IPS DF 6.9 (cell line): ENCODE data around the gene DISP2.

Source experiments
- DNase-seq: peaks from one replicate; pipeline ENCODE4 v3.0.0-alpha.2; 2013; ENCODE audit warnings: low read depth, low spot score
- H3K27ac ChIP-seq: one replicate; pipeline ENCODE4 v1.5.1; 2013; ENCODE audit warnings: low read length, control low read depth
- H3K27me3 ChIP-seq: 2 replicates; pipeline ENCODE4 v1.6.1; 2013; ENCODE audit warnings: mild to moderate bottlenecking, low read length; ENCODE audit not compliant: control insufficient read depth, insufficient read depth
- H3K36me3 ChIP-seq: 2 replicates; pipeline ENCODE4 v1.6.1; 2013; ENCODE audit warnings: low read length; ENCODE audit not compliant: control insufficient read depth, insufficient read depth
- H3K4me1 ChIP-seq: 2 replicates; pipeline ENCODE4 v1.6.1; 2013; ENCODE audit warnings: low read length; ENCODE audit not compliant: control insufficient read depth, insufficient read depth
- H3K4me3 ChIP-seq: 2 replicates; pipeline ENCODE4 v1.5.1; 2013; ENCODE audit warnings: mild to moderate bottlenecking, low read length
- H3K9me3 ChIP-seq: 2 replicates; pipeline ENCODE4 v1.6.1; 2013; ENCODE audit warnings: low read length, inconsistent platforms; ENCODE audit not compliant: control insufficient read depth, insufficient read depth
- WGBS: extraction: QIAGEN DNeasy Blood & Tissue Kit; methylation state at CpG from one replicate; pipeline ENCODE4 v1.1.7; 2013; ENCODE audit warnings: mixed read lengths, missing lambda C conversion rate; ENCODE audit not compliant: insufficient read length, insufficient coverage; 5-methylcytosine and 5-hydroxymethylcytosine counted together

The DISP2 gene

GRCh38 chr15:40357723-40358470, at the start of gene DISP2:
TSS of gene DISP2 (plus strand) at chr15:40358219. CDS start at chr15:40358322, 103 bp downstream.
- Histone ChIP-seq H3K27ac (no peak within 1 kb of the TSS), H3K4me3 (peak within 1 kb of the TSS; percentile 44; the same call in 1 of the 2 replicates), H3K4me1 (peaks cover 15% of the 10 kb centered on the region), H3K9me3 (no peaks in the 10 kb centered on the region), H3K27me3 (peaks cover 2% of the 10 kb centered on the region; the same call in 1 of the 2 replicates), H3K36me3 (no peaks in the 10 kb centered on the region)
- DNase-seq = no peak
- WGBS = no CpG with 5 or more reads among the region's 82 CpGs

GRCh38 chr15:40309344-40309862, 48.6 kb upstream of the DISP2 start:
- Histone ChIP-seq H3K4me3 (no peak overlapping the region), H3K9me3 (no peaks in the 10 kb centered on the region), H3K27me3 (no peaks in the 10 kb centered on the region), H3K27ac (no peak overlapping the region), H3K4me1 (peaks cover 18% of the 10 kb centered on the region), H3K36me3 (no peaks in the 10 kb centered on the region)
- no CpG with 5 or more reads among the region's 8 CpGs for WGBS
- DNase-seq = no peak

- Histone ChIP-seq H3K4me1 (peaks cover 18% of the 10 kb centered on the region), H3K36me3 (no peaks in the 10 kb centered on the region), H3K4me3 (no peak overlapping the region), H3K9me3 (no peaks in the 10 kb centered on the region), H3K27ac (no peak overlapping the region), H3K27me3 (no peaks in the 10 kb centered on the region)
- DNase-seq = peak; percentile 58
- WGBS = no CpG with 5 or more reads among the region's 4 CpGs
These were observed 47.7 kb upstream of the DISP2 start for GRCh38 chr15:40310001-40310959.

GRCh38 chr15:40310993-40311392, 47.0 kb upstream of the DISP2 start:
- Histone ChIP-seq H3K36me3 (no peaks in the 10 kb centered on the region), H3K4me3 (no peak overlapping the region), H3K27ac (no peak overlapping the region), H3K4me1 (peaks cover 18% of the 10 kb centered on the region), H3K9me3 (no peaks in the 10 kb centered on the region), H3K27me3 (no peaks in the 10 kb centered on the region)
- no peak for DNase-seq
- no CpG with 5 or more reads among the region's 3 CpGs for WGBS

- Histone ChIP-seq H3K4me3 (no peak overlapping the region), H3K4me1 (peaks cover 10% of the 10 kb centered on the region), H3K27ac (no peak overlapping the region), H3K36me3 (no peaks in the 10 kb centered on the region), H3K9me3 (no peaks in the 10 kb centered on the region), H3K27me3 (no peaks in the 10 kb centered on the region)
- DNase-seq = no peak
- WGBS = no CpG with 5 or more reads among the region's 10 CpGs
These were observed 45.5 kb upstream of the DISP2 start for GRCh38 chr15:40312370-40313158.

GRCh38 chr15:40313531-40314398, 44.3 kb upstream of the DISP2 start:
- Histone ChIP-seq H3K4me3 (no peak overlapping the region), H3K27me3 (no peaks in the 10 kb centered on the region), H3K36me3 (no peaks in the 10 kb centered on the region), H3K27ac (no peak overlapping the region), H3K4me1 (peaks cover 6% of the 10 kb centered on the region), H3K9me3 (no peaks in the 10 kb centered on the region)
- DNase-seq = no peak
- no CpG with 5 or more reads among the region's 10 CpGs for WGBS

GRCh38 chr15:40314723-40315276, 43.2 kb upstream of the DISP2 start:
- no peak for DNase-seq

GRCh38 chr15:40316931-40317330, 41.1 kb upstream of the DISP2 start:
- Histone ChIP-seq H3K4me3 (no peak overlapping the region), H3K36me3 (no peaks in the 10 kb centered on the region), H3K27me3 (no peaks in the 10 kb centered on the region), H3K4me1 (no peaks in the 10 kb centered on the region), H3K27ac (no peak overlapping the region), H3K9me3 (no peaks in the 10 kb centered on the region)
- DNase-seq = no peak
- no CpG with 5 or more reads among the region's 3 CpGs for WGBS

More at GRCh38 chr15:40314723-40315276, 43.2 kb upstream of the DISP2 start:
- Histone ChIP-seq H3K36me3 (no peaks in the 10 kb centered on the region), H3K9me3 (no peaks in the 10 kb centered on the region), H3K27ac (no peak overlapping the region), H3K27me3 (no peaks in the 10 kb centered on the region), H3K4me3 (no peak overlapping the region), H3K4me1 (no peaks in the 10 kb centered on the region)
- WGBS = no CpG with 5 or more reads among the region's 4 CpGs

GRCh38 chr15:40317580-40317979, 40.4 kb upstream of the DISP2 start:
- Histone ChIP-seq H3K27me3 (peaks cover 2% of the 10 kb centered on the region), H3K9me3 (no peaks in the 10 kb centered on the region), H3K36me3 (no peaks in the 10 kb centered on the region), H3K27ac (no peak overlapping the region), H3K4me3 (no peak overlapping the region), H3K4me1 (peaks cover 4% of the 10 kb centered on the region; the same call in 1 of the 2 replicates)
- no CpG with 5 or more reads among the region's 4 CpGs for WGBS
- no peak for DNase-seq
